Activated CD8-positive, alpha-beta memory T cell treated with anti-CD3 and anti-CD28 coated beads, Interleukin-2, amount 10 ng/mL, durations not matched to agents 7 days and 5 days (primary cell): ENCODE measurements around the gene EIF2S3. TPM values are rescaled to one million over a fixed set of nuclear protein-coding genes. Genes with fewer than 3 reads are reported as not detected.
A peak's percentile ranks its signal among the peaks of the same experiment; 100 is the strongest.

Experiments
- ATAC-seq: fragments of 150-1000 bp; cut with Tn5 transposase; one replicate; pipeline ENCODE4 v1.10.0; 2021; ENCODE audit warnings: moderate library complexity
- CTCF ChIA-PET: fragments of 350-600 bp; sonication (Branson Sonifier 250); formaldehyde crosslinking; loops from one replicate; lab custom pipeline; 2021; ENCODE audit warnings: antibody characterized with exemption; lab: Charles Lee
- DNase-seq: peaks from one replicate; pipeline ENCODE4 v3.0.0-alpha.2; 2020
- H3K27ac Mint-ChIP-seq: one replicate; pipeline ENCODE4 v1.8.0; 2021; ENCODE audit warnings: mild to moderate bottlenecking, mixed read lengths
- H3K27me3 Mint-ChIP-seq: one replicate; pipeline ENCODE4 v1.8.0; 2021; ENCODE audit warnings: mixed read lengths
- H3K36me3 Mint-ChIP-seq: one replicate; pipeline ENCODE4 v1.8.0; 2021; ENCODE audit warnings: mild to moderate bottlenecking, mixed read lengths
- H3K4me1 Mint-ChIP-seq: one replicate; pipeline ENCODE4 v1.8.0; 2021; ENCODE audit warnings: mixed read lengths
- H3K4me3 Mint-ChIP-seq: one replicate; pipeline ENCODE4 v1.8.0; 2021; ENCODE audit warnings: mild to moderate bottlenecking, moderate library complexity, mixed read lengths
- H3K9me3 Mint-ChIP-seq: one replicate; pipeline ENCODE4 v1.8.0; 2022; ENCODE audit warnings: low read depth, mixed read lengths
- total RNA-seq, 2 experiments: library from RNA; stranded (reverse); gene quantifications; one replicate each; pipeline ENCODE4 v1.2.3, GENCODE V29; 2021

Gene EIF2S3
- total RNA-seq, 2 experiments from 2014 or later: 179 to 204 TPM

GRCh38 chrX:24100713-24101112 lies 46.0 kb downstream of the EIF2S3 start:
- Mint-ChIP-seq H3K4me1 (peaks cover 18% of the 10 kb centered on the region), H3K4me3 (no peak overlapping the region), H3K9me3 (no peaks in the 10 kb centered on the region), H3K27ac (peak overlapping the region; percentile 61), H3K27me3 (no peaks in the 10 kb centered on the region), H3K36me3 (no peaks in the 10 kb centered on the region)
- ATAC-seq (peak; percentile 55), DNase-seq (peak; percentile 41)
- CTCF ChIA-PET: no interaction called here

DNA sequence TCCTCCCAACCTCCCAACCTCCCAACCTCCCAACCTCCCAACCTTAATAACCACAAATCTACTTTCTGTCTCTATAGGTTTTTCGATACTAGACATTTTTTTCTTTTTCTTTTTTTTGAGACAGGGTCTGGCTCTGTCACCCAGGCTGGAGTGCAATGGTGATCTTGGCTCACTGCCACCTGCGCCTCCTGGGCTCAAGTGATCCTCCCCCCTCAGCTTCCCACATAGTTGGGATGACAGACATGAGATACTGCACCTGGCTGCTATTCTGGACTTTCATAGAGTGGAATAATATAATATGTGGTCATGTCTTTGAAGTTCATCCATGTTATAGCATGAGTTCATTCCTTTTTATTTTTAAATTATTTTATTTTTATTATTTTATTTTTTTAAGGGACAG lies 55.3 kb downstream of the EIF2S3 start:
- ATAC-seq: no peak
- H3K27me3 Mint-ChIP-seq: no peaks in the 10 kb centered on the region

GRCh38 chrX:24113181-24113580 lies 58.4 kb downstream of the EIF2S3 start:
- H3K27me3 Mint-ChIP-seq: no peaks in the 10 kb centered on the region
- ATAC-seq: no peak
- no peak overlapping the region for H3K27ac Mint-ChIP-seq
- no peaks in the 10 kb centered on the region for H3K9me3 Mint-ChIP-seq
- no peaks in the 10 kb centered on the region for H3K36me3 Mint-ChIP-seq
- no peaks in the 10 kb centered on the region for H3K4me1 Mint-ChIP-seq
- CTCF ChIA-PET: no interaction called here
- no peak overlapping the region for H3K4me3 Mint-ChIP-seq
- no peak for DNase-seq

More for the DNA sequence above, 55.3 kb downstream of the EIF2S3 start:
- CTCF ChIA-PET: no interaction called here
- Mint-ChIP-seq H3K36me3 (no peaks in the 10 kb centered on the region), H3K4me1 (no peaks in the 10 kb centered on the region), H3K27ac (no peak overlapping the region), H3K9me3 (no peaks in the 10 kb centered on the region), H3K4me3 (no peak overlapping the region)
- DNase-seq: no peak

DNA sequence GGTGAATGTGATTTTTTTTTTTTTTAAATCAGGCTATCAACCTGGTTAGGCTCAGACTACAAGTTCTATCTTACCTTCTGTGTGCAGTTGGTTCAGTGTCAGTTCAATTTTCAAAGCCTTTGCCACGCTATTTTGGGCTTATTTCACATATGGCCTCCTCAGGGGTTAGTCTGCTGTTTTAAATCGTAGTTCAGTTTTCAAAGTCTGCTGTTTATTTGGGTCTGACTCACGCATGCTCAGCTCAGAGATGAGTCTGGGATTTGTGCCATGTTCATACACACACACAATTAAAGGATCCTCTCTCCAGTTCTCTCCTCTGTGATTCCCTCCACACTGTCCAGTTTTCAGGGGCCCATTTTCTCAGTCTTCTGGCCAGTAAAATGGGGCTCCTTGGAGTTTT lies 62.5 kb downstream of the EIF2S3 start:
- no peaks in the 10 kb centered on the region for H3K36me3 Mint-ChIP-seq
- no peaks in the 10 kb centered on the region for H3K9me3 Mint-ChIP-seq
- no peaks in the 10 kb centered on the region for H3K27me3 Mint-ChIP-seq
- CTCF ChIA-PET: no interaction called here
- H3K4me3 Mint-ChIP-seq: no peak overlapping the region
- ATAC-seq (no peak), DNase-seq (no peak)
- H3K27ac Mint-ChIP-seq: no peak overlapping the region
- H3K4me1 Mint-ChIP-seq: no peaks in the 10 kb centered on the region

DNA sequence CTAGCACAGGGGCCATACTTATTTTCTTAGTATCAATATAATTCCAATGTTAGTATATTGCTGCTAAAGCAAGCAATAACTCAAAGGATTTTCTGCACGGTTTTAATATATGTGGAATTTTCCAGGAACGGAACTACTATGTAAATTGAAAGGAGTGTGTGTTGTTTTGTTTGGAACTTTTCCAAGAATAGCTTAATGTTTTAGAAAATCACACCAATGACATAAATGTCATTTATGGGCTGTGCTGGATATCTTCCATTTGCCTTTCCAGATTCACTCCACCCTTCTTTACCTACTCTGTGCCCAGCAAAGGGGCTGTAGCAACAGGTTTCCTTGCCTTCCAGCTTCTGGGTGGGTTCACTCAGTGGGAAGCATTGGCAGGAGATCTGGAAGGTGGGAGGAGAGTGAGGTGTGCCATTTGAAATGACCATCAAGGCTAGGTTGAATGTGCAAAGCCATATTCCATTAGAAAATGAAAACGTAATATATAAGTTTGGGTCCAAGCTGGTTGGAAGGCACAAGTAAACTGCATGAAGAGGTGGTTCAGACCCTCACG lies 69.6 kb downstream of the EIF2S3 start:
- no peak for ATAC-seq

GRCh38 chrX:24125028-24125612 lies 70.4 kb downstream of the EIF2S3 start:
- Mint-ChIP-seq H3K36me3 (no peaks in the 10 kb centered on the region), H3K4me1 (no peaks in the 10 kb centered on the region), H3K27me3 (no peaks in the 10 kb centered on the region), H3K27ac (no peak overlapping the region), H3K4me3 (no peak overlapping the region), H3K9me3 (no peaks in the 10 kb centered on the region)
- CTCF ChIA-PET: no interaction called here
- ATAC-seq (no peak), DNase-seq (no peak)

More for the DNA sequence above, 69.6 kb downstream of the EIF2S3 start:
- CTCF ChIA-PET: no interaction called here
- H3K36me3 Mint-ChIP-seq: no peaks in the 10 kb centered on the region
- no peaks in the 10 kb centered on the region for H3K9me3 Mint-ChIP-seq
- no peaks in the 10 kb centered on the region for H3K27me3 Mint-ChIP-seq
- DNase-seq: no peak
- no peaks in the 10 kb centered on the region for H3K4me1 Mint-ChIP-seq
- no peak overlapping the region for H3K27ac Mint-ChIP-seq
- H3K4me3 Mint-ChIP-seq: no peak overlapping the region

Other genes starting within 250 kb of the EIF2S3 start
- gene APOO, start 147.0 kb upstream of the EIF2S3 start, total RNA-seq: 10 to 100 TPM; 27.1 to 27.5 TPM
- under 1 TPM in 1 of 2 experiments, not detected in 1; 0.20 TPM for gene CXorf58, start 146.9 kb upstream of the EIF2S3 start, total RNA-seq
- gene KLHL15, start 27.8 kb upstream of the EIF2S3 start, total RNA-seq: 10 to 100 TPM in 1 of 2 experiments, 1 to 10 TPM in 1; 9.5 to 11.5 TPM
- gene ZFX, start 94.8 kb downstream of the EIF2S3 start, total RNA-seq: 10 to 100 TPM; 41.9 to 44.5 TPM